ENCODE measurements around the gene MYB. TPM values are rescaled to one million over a fixed set of nuclear protein-coding genes. Genes with fewer than 3 reads are reported as not detected.

The MYB gene
- total RNA-seq, 2 donors from 2014 or later: 5.3 to 5.4 TPM

DNA sequence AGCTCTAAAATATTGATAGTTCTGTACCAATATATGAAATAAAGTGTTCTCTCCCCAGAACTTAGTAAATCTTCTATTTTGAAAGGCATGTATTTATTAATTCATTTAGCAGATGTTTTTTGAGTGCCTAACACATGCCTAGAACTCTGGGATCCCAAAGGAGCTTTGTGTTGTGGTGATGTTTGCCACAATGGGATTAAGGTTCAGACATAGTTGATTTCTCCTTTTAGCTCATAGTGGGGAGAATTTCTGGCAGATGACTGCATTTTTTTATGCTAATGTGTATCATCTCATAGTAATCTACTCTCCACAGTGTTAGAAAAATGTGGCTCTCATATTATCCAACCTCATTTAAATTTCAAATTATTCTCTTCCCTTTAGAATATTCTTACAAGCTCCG lies 21.7 kb downstream of the MYB start:
- Histone ChIP-seq H3K36me3 (ENCODE audit: control insufficient read depth, insufficient read depth, low read length) (no peaks in the 10 kb centered on the region), H3K27ac (ENCODE audit: low read depth, low read length) (no peak overlapping the region), H3K9me3 (ENCODE audit: control insufficient read depth, low read length) (no peaks in the 10 kb centered on the region), H3K4me3 (ENCODE audit: low read length) (no peak overlapping the region), H3K27me3 (ENCODE audit: control insufficient read depth, insufficient read depth, low read length, poor library complexity, severe bottlenecking) (no peaks in the 10 kb centered on the region), H3K4me1 (ENCODE audit: control insufficient read depth, insufficient read depth, low read length) (no peaks in the 10 kb centered on the region), H3K9ac (ENCODE audit: extremely low read depth, low read length, poor library complexity, severe bottlenecking) (no peak overlapping the region)
- Mint-ChIP-seq H3K27me3 (ENCODE audit: insufficient read depth) (no peaks in the 10 kb centered on the region), H3K9me3 (no peaks in the 10 kb centered on the region), H3K27ac (no peak overlapping the region), H3K4me3 (no peak overlapping the region), H3K36me3 (ENCODE audit: low read depth) (peaks cover 27% of the 10 kb centered on the region), H3K4me1 (no peaks in the 10 kb centered on the region)
- 91 to 94% methylated on average over 1 of the region's 1 CpG for WGBS, 2 experiments (ENCODE audit: insufficient coverage in 1 of 2, insufficient read length in 1 of 2)
- DNase-seq: no peak
- TF ChIP-seq, protein P1, sequence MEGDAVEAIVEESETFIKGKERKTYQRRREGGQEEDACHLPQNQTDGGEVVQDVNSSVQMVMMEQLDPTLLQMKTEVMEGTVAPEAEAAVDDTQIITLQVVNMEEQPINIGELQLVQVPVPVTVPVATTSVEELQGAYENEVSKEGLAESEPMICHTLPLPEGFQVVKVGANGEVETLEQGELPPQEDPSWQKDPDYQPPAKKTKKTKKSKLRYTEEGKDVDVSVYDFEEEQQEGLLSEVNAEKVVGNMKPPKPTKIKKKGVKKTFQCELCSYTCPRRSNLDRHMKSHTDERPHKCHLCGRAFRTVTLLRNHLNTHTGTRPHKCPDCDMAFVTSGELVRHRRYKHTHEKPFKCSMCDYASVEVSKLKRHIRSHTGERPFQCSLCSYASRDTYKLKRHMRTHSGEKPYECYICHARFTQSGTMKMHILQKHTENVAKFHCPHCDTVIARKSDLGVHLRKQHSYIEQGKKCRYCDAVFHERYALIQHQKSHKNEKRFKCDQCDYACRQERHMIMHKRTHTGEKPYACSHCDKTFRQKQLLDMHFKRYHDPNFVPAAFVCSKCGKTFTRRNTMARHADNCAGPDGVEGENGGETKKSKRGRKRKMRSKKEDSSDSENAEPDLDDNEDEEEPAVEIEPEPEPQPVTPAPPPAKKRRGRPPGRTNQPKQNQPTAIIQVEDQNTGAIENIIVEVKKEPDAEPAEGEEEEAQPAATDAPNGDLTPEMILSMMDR (conservative IDR thresholded peaks at IDR 0.05): no peak

DNA sequence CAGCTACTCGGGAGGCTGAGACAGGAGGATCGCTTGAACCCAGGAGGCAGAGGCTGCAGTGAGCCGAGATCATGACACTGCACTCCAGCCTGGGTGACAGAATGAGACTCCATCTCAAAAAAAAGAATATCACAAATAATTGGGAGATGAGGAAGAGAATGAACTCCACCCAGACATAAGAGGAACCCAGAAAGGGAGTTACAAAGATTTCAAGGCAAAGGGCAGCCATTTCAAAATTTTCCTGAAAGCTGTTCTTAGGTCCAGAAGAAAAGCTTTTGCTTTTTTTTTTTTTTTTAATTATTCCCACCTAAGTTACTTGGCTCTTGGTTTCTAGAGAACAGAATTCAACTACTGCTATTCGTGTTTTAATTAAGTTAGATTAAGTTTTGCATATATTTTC lies 23.8 kb downstream of the MYB start:
- H3K36me3 ChIP-seq (ENCODE audit: control insufficient read depth, insufficient read depth, low read length): no peaks in the 10 kb centered on the region
- Mint-ChIP-seq H3K27ac (no peak overlapping the region), H3K9me3 (peaks cover 9% of the 10 kb centered on the region), H3K36me3 (ENCODE audit: low read depth) (peaks cover 40% of the 10 kb centered on the region), H3K27me3 (ENCODE audit: insufficient read depth) (no peaks in the 10 kb centered on the region), H3K4me3 (no peak overlapping the region), H3K4me1 (no peaks in the 10 kb centered on the region)
- H3K27ac ChIP-seq (ENCODE audit: low read depth, low read length): no peak overlapping the region
- DNase-seq: no peak
- TF ChIP-seq, protein P1 (conservative IDR thresholded peaks at IDR 0.05): no peak
- H3K9me3 ChIP-seq (ENCODE audit: control insufficient read depth, low read length): peaks cover 8% of the 10 kb centered on the region
- WGBS, 2 experiments (ENCODE audit: insufficient coverage in 1 of 2, insufficient read length in 1 of 2): 88 to 92% methylated on average over 2 to 3 of the region's 4 CpGs
- H3K4me3 ChIP-seq (ENCODE audit: low read length): no peak overlapping the region
- H3K4me1 ChIP-seq (ENCODE audit: control insufficient read depth, insufficient read depth, low read length): no peaks in the 10 kb centered on the region
- no peak overlapping the region for H3K9ac ChIP-seq (ENCODE audit: extremely low read depth, low read length, poor library complexity, severe bottlenecking)
- no peaks in the 10 kb centered on the region for H3K27me3 ChIP-seq (ENCODE audit: control insufficient read depth, insufficient read depth, low read length, poor library complexity, severe bottlenecking)

DNA sequence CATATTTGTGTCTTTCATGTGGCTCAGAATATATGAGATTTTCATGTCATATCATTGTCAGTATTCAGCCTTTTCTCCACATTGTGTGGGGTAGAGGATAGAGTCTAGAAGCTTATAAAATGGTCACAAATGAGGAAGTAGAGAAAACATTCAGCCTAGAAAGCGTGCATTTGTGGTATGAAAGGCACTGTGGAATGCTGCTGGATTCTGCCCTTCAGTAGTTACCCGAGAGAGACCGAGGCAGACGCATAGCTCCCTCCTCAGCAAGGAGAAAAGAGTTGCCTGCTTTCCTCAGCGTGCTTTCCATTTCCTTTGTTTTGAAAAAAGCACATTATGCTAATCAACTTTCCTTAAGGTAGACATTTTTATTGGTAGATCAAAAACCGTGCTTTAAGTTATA lies 28.7 kb downstream of the MYB start:
- no peaks in the 10 kb centered on the region for H3K27me3 Mint-ChIP-seq (ENCODE audit: insufficient read depth)
- H3K36me3 Mint-ChIP-seq (ENCODE audit: low read depth): peaks cover 26% of the 10 kb centered on the region
- TF ChIP-seq, protein P1 (conservative IDR thresholded peaks at IDR 0.05): no peak
- H3K36me3 ChIP-seq (ENCODE audit: control insufficient read depth, insufficient read depth, low read length): no peaks in the 10 kb centered on the region
- 89 to 95% methylated on average over 4 to 6 of the region's 6 CpGs for WGBS, 2 experiments (ENCODE audit: insufficient coverage in 1 of 2, insufficient read length in 1 of 2)
- H3K4me3 Mint-ChIP-seq: no peak overlapping the region
- H3K27me3 ChIP-seq (ENCODE audit: control insufficient read depth, insufficient read depth, low read length, poor library complexity, severe bottlenecking): no peaks in the 10 kb centered on the region
- peaks cover 5% of the 10 kb centered on the region for H3K4me1 Mint-ChIP-seq
- H3K9me3 ChIP-seq (ENCODE audit: control insufficient read depth, low read length): peaks cover 8% of the 10 kb centered on the region
- no peak overlapping the region for H3K27ac Mint-ChIP-seq
- no peak overlapping the region for H3K4me3 ChIP-seq (ENCODE audit: low read length)
- peaks cover 9% of the 10 kb centered on the region for H3K9me3 Mint-ChIP-seq
- no peak overlapping the region for H3K27ac ChIP-seq (ENCODE audit: low read depth, low read length)
- DNase-seq: no peak
- no peaks in the 10 kb centered on the region for H3K4me1 ChIP-seq (ENCODE audit: control insufficient read depth, insufficient read depth, low read length)
- no peak overlapping the region for H3K9ac ChIP-seq (ENCODE audit: extremely low read depth, low read length, poor library complexity, severe bottlenecking)

Measured in endodermal cell (in vitro differentiated cells).